ENCODE results near the gene HOTAIR.

DNA sequence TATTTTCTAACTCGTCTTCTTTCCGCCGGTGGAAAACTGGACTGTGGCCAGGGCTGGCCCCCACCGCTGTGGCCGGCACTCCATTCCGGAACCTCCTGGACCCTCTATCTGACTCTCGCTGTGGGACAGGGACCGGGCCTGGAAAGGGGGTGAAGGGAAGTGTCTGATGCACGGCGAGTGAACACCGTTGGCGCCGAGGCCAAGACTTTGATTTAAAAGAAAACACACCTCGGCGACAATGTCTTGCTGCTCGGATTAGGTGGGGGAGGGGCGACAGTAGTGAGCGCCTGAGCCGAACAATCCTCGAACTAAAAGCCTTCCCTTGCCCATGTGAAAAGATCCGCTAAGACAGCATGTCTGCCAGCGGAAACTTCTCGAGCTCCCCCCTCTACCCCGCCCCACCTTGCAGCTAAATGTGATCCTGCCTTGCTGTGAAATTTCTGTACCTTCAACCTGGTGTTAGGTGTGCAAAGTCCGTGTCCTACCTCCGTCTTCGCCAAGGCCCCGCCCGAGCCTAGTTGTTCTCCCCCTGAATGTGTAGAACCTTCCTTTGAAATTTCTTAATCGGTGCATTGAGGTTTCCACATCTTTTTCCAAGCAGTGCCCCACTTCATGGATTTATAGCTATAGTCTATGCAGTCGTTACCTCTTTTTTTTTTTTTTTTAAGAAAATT, 862 bp upstream of the HOTAIR start:
- TF ChIP-seq, protein P1, sequence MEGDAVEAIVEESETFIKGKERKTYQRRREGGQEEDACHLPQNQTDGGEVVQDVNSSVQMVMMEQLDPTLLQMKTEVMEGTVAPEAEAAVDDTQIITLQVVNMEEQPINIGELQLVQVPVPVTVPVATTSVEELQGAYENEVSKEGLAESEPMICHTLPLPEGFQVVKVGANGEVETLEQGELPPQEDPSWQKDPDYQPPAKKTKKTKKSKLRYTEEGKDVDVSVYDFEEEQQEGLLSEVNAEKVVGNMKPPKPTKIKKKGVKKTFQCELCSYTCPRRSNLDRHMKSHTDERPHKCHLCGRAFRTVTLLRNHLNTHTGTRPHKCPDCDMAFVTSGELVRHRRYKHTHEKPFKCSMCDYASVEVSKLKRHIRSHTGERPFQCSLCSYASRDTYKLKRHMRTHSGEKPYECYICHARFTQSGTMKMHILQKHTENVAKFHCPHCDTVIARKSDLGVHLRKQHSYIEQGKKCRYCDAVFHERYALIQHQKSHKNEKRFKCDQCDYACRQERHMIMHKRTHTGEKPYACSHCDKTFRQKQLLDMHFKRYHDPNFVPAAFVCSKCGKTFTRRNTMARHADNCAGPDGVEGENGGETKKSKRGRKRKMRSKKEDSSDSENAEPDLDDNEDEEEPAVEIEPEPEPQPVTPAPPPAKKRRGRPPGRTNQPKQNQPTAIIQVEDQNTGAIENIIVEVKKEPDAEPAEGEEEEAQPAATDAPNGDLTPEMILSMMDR (conservative IDR thresholded peaks at IDR 0.05; ENCODE audit: low read depth, low read length), result no peak
- TF ChIP-seq EZH2 (IDR thresholded peaks at IDR 0.05; ENCODE audit: low read length, unreplicated experiment) (no peak), EZH2phosphoT487 (IDR thresholded peaks at IDR 0.05; ENCODE audit: borderline replicate concordance, low read length) (no peak)

All from PC-3 (cell line).